ENCODE measurements around the gene IGF2BP2. TPM values are rescaled to one million over a fixed set of nuclear protein-coding genes. Genes with fewer than 3 reads are reported as not detected.
"Not testable (repeated sequence)": the region's sequence is repeated elsewhere in the genome, so short reads cannot be mapped to it uniquely, and the experiment has no call there.

IGF2BP2 gene
- total and polyA plus RNA-seq, 2 of the 8 experiments (the other 6 are each of a cell fraction or from before 2014, with no cell fraction given) = 7.4 to 121 TPM

GRCh38 chr3:185645191-185645590, 179.7 kb downstream of the IGF2BP2 start:
- H3K4me1 ChIP-seq (replicated peaks in 1 of 4; ENCODE audit: control insufficient read depth in 3 of 4, insufficient read depth in 4 of 4, low read length in 3 of 4) = peaks cover 5 to 20% (median 12%) of the 10 kb centered on the region in 4 experiments
- H3K4me3 ChIP-seq (ENCODE audit: extremely low read depth in 1 of 4, insufficient read depth in 2 of 4, low read depth in 3 of 4, low read length in 4 of 4); H3K56ac ChIP-seq (replicated peaks; ENCODE audit: insufficient read length, low read depth, low read length); H3K27me3 ChIP-seq (replicated peaks in 1 of 4; ENCODE audit: control insufficient read depth in 3 of 4, extremely low read depth in 1 of 4, insufficient read depth in 3 of 4, low read length in 3 of 4); H2BK5ac ChIP-seq (ENCODE audit: low read depth, low read length); H2AFZ ChIP-seq (ENCODE audit: low read length); FAIRE-seq; H3K79me1 ChIP-seq (ENCODE audit: low read depth, low read length); H3K23ac ChIP-seq (ENCODE audit: insufficient read length); H4K20me1 ChIP-seq (replicated peaks in 1 of 2; ENCODE audit: control insufficient read depth in 1 of 2, insufficient read depth in 2 of 2, low read length in 2 of 2); H3K27ac ChIP-seq (ENCODE audit: low read depth, low read length); H2BK12ac ChIP-seq (ENCODE audit: low read depth, low read length); H2BK15ac ChIP-seq (ENCODE audit: low read length); H2BK120ac ChIP-seq (replicated peaks; ENCODE audit: low read depth, low read length); H3K23me2 ChIP-seq (ENCODE audit: low read depth, low read length); H3K18ac ChIP-seq (ENCODE audit: extremely low read depth, low read length); H3K4ac ChIP-seq (replicated peaks; ENCODE audit: insufficient read length, low read depth, low read length); DNase-seq (ENCODE audit: low read depth in 1 of 2, low spot score in 2 of 2); H2AK5ac ChIP-seq (ENCODE audit: low read depth, low read length); H3K79me2 ChIP-seq (ENCODE audit: control insufficient read depth in 1 of 2, insufficient read depth in 2 of 2, low read length in 2 of 2); H3K14ac ChIP-seq (ENCODE audit: insufficient read length); H2BK20ac ChIP-seq (ENCODE audit: low read length); H3K9me3 ChIP-seq (ENCODE audit: insufficient read depth in 2 of 2, low read depth in 1 of 2, low read length in 1 of 2); H4K91ac ChIP-seq (replicated peaks; ENCODE audit: insufficient read length, low read length); H3K9ac ChIP-seq (replicated peaks in 1 of 4; ENCODE audit: extremely low read depth in 1 of 4, low read depth in 3 of 4, low read length in 3 of 4); H4K5ac ChIP-seq (ENCODE audit: insufficient read length, low read depth, low read length); H3K4me2 ChIP-seq (ENCODE audit: insufficient read depth in 1 of 2, low read depth in 2 of 2, low read length in 2 of 2); H4K8ac ChIP-seq (ENCODE audit: extremely low read depth, insufficient read depth, low read length): not testable (repeated sequence)
- peaks cover 4 to 54% (median 18%) of the 10 kb centered on the region in 4 experiments; a peak in 7 of 8 replicates for H3K36me3 ChIP-seq (ENCODE audit: control insufficient read depth in 2 of 4, insufficient read depth in 4 of 4, low read length in 3 of 4)
- ChIA-PET POLR2A (ENCODE audit: partially characterized antibody) (interaction anchor here (1.3 to 2.3 kb wide), 3 partner anchors 11 to 15 kb away, joined by 3 to 7 read pairs (median 6); no protein-coding TSS in a partner anchor), CTCF (ENCODE audit: partially characterized antibody) (interaction anchor here (5.9 kb wide), 1 partner anchor 14 kb away, joined by 67 read pairs; no protein-coding TSS in a partner anchor)
- 92% methylated on average over 16 of the region's 17 CpGs; no CpG with 5 or more reads in 1 of the 2 experiments for WGBS, 2 experiments (ENCODE audit: extremely low coverage in 1 of 2, insufficient coverage in 1 of 2, insufficient read length in 1 of 2, insufficient replicate concordance in 2 of 2, low coverage in 1 of 2, low lambda C conversion rate in 2 of 2, missing lambda C conversion rate in 1 of 2)

Data from H1 (cell line).